Bronchial epithelial cell (primary cell): ENCODE measurements around the gene LINS1. TPM values are rescaled to one million over a fixed set of nuclear protein-coding genes. Genes with fewer than 3 reads are reported as not detected.
A peak's percentile ranks its signal among the peaks of the same experiment; 100 is the strongest.

Source experiments
- DNase-seq: peaks from one replicate; pipeline ENCODE4 v3.0.0-alpha.2; 2010; ENCODE audit warnings: low read depth
- FAIRE-seq: peaks from 2 replicates; lab custom pipeline; 2011; peaks lifted over from hg19 to GRCh38; lab: Jason Lieb, UNC
- H3K27me3 ChIP-seq: 2 replicates; pipeline ENCODE4 v1.5.1; 2011; ENCODE audit warnings: low read length; ENCODE audit not compliant: control insufficient read depth, insufficient read depth
- H3K36me3 ChIP-seq: 2 replicates; pipeline ENCODE4 v1.5.1; 2011; ENCODE audit warnings: low read length; ENCODE audit not compliant: control insufficient read depth, insufficient read depth
- H3K4me3 ChIP-seq: 2 replicates; pipeline ENCODE4 v1.5.1; 2011; ENCODE audit warnings: mild to moderate bottlenecking, low read depth, low read length, control low read depth
- CTCF ChIP-seq: IDR thresholded peaks from 2 replicates; pipeline ENCODE4 v1.5.1; 2011; ENCODE audit warnings: mild to moderate bottlenecking, moderate library complexity, low read length, control low read depth, inconsistent platforms; ENCODE audit not compliant: insufficient read depth, severe bottlenecking
- total RNA-seq: library from RNA; depleted of rRNA; stranded (reverse); fragments of >200 nt; gene quantifications from 2 replicates; pipeline ENCODE4 v1.2.1, GENCODE V29; 2014

LINS1 gene
- 7.6 and 7.8 TPM in 2 replicates for total RNA-seq

GRCh38 chr15:100602064-100602822, at the start of gene LINS1, which contains the start of gene ASB7:
Gene LINS1, minus strand, starts transcription at chr15:100602184. Its CDS starts 21,342 bp downstream, at chr15:100580842.
Gene ASB7, plus strand, starts transcription at chr15:100602589. Its CDS starts 9,628 bp downstream, at chr15:100612217.
- Histone ChIP-seq H3K4me3 (peak within 1 kb of the TSS; percentile 90), H3K36me3 (peaks cover 3% of the 10 kb centered on the region), H3K27me3 (no peaks in the 10 kb centered on the region)
- FAIRE-seq (peak; percentile 72), DNase-seq (peak; percentile 100)
- TF ChIP-seq CTCF = peak; percentile 7

- no peak for FAIRE-seq
- no peak for TF ChIP-seq CTCF
- no peak for DNase-seq
- no peaks in the 10 kb centered on the region for H3K27me3 ChIP-seq
- no peaks in the 10 kb centered on the region for H3K36me3 ChIP-seq
- H3K4me3 ChIP-seq = no peak overlapping the region
Observed at GRCh38 chr15:100651253-100651652, 49.3 kb upstream of the LINS1 start.

GRCh38 chr15:100650685-100651084, 48.7 kb upstream of the LINS1 start:
- H3K36me3 ChIP-seq = no peaks in the 10 kb centered on the region
- no peaks in the 10 kb centered on the region for H3K27me3 ChIP-seq
- no peak overlapping the region for H3K4me3 ChIP-seq
- no peak for TF ChIP-seq CTCF
- no peak for FAIRE-seq
- no peak for DNase-seq

DNA sequence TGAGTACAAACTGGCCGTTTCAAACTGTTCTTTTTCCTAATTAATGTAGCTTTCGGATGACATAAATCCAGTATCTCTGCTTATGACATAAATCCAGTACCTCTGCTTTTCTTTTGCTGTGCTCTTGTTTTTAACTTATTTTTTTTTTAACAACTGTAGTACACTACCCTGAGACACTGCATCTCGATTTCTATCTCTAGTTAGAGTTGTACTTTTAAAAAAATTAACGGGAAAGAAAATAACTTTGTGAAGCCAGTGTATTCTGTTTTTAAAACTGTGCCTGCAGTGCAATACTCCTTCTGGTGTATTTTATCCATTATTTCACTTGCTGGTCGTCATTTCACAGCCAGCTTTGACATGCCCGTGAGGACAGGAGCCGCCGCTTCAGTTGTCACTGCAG, 47.0 kb upstream of the LINS1 start:
- TF ChIP-seq CTCF = no peak
- FAIRE-seq (no peak), DNase-seq (no peak)
- no peak overlapping the region for H3K4me3 ChIP-seq
- H3K36me3 ChIP-seq = no peaks in the 10 kb centered on the region
- H3K27me3 ChIP-seq = no peaks in the 10 kb centered on the region

GRCh38 chr15:100645671-100646070, 43.7 kb upstream of the LINS1 start:
- Histone ChIP-seq H3K4me3 (no peak overlapping the region), H3K36me3 (no peaks in the 10 kb centered on the region), H3K27me3 (no peaks in the 10 kb centered on the region)
- DNase-seq (no peak), FAIRE-seq (no peak)
- no peak for TF ChIP-seq CTCF
